Activated CD8-positive, alpha-beta T cell treated with anti-CD3 and anti-CD28 coated beads for 36 hours (primary cell): ENCODE results near the gene QSOX2. TPM values are rescaled to one million over a fixed set of nuclear protein-coding genes. Genes with fewer than 3 reads are reported as not detected.

Experiments used
- ATAC-seq: fragments of 200-7000 bp; cut with Tn5 transposase; one replicate; pipeline ENCODE4 v1.10.0; 2021; ENCODE audit warnings: mild to moderate bottlenecking, moderate library complexity
- CTCF ChIA-PET: fragments of 350-600 bp; sonication (Branson Sonifier 250); formaldehyde crosslinking; loops from one replicate; lab custom pipeline; 2021; ENCODE audit warnings: antibody characterized with exemption; lab: Charles Lee
- POLR2A ChIA-PET: fragments of 350-600 bp; sonication (Branson Sonifier 250); formaldehyde crosslinking; loops from one replicate; lab custom pipeline; 2021; ENCODE audit warnings: antibody characterized with exemption; lab: Charles Lee
- DNase-seq: peaks from one replicate; pipeline ENCODE4 v3.0.0-alpha.2; 2020
- H3K27ac Mint-ChIP-seq: one replicate; pipeline ENCODE4 v1.8.0; 2021; ENCODE audit warnings: mild to moderate bottlenecking, mixed read lengths
- H3K27me3 Mint-ChIP-seq: one replicate; pipeline ENCODE4 v1.8.0; 2021; ENCODE audit warnings: mixed read lengths
- H3K36me3 Mint-ChIP-seq: one replicate; pipeline ENCODE4 v1.8.0; 2021; ENCODE audit warnings: low read depth, mixed read lengths
- H3K4me1 Mint-ChIP-seq: one replicate; pipeline ENCODE4 v1.8.0; 2021; ENCODE audit warnings: low read depth, mixed read lengths
- H3K4me3 Mint-ChIP-seq: one replicate; pipeline ENCODE4 v1.8.0; 2021; ENCODE audit warnings: mild to moderate bottlenecking, moderate library complexity, mixed read lengths
- H3K9me3 Mint-ChIP-seq: one replicate; pipeline ENCODE4 v1.8.0; 2021; ENCODE audit warnings: mixed read lengths
- intact Hi-C: fragments of 100-400 bp; cut with micrococcal nuclease; formaldehyde crosslinking; loops from one replicate; pipeline ENCODE4 v1.10.0; 2022
- total RNA-seq, 2 experiments: library from RNA; stranded (reverse); gene quantifications; one replicate each; pipeline ENCODE4 v1.2.3, GENCODE V29; 2021
- TF ChIP-seq, protein P1 (sequence below): fragments of 200-600 bp; IDR thresholded peaks from one replicate; pipeline ENCODE4 v1.8.0; 2022; ENCODE audit warnings: antibody characterized with exemption, mild to moderate bottlenecking

Gene QSOX2
- total RNA-seq, 2 experiments from 2014 or later, result 21.0 to 21.5 TPM

GRCh38 chr9:136173648-136174290 is 71.8 kb downstream of the QSOX2 start:
- Mint-ChIP-seq H3K9me3 (no peaks in the 10 kb centered on the region), H3K4me1 (no peaks in the 10 kb centered on the region), H3K27me3 (peaks cover 7% of the 10 kb centered on the region), H3K27ac (no peak overlapping the region), H3K4me3 (no peak overlapping the region), H3K36me3 (no peaks in the 10 kb centered on the region)
- intact Hi-C loops, result no loop called here
- no peak for DNase-seq
- ChIA-PET CTCF (interaction anchor here (1.0 kb wide), 1 partner anchor 138 kb away, joined by 3 read pairs; no protein-coding TSS in a partner anchor), POLR2A (no interaction called here)
- ATAC-seq, result no peak
- TF ChIP-seq, protein P1, sequence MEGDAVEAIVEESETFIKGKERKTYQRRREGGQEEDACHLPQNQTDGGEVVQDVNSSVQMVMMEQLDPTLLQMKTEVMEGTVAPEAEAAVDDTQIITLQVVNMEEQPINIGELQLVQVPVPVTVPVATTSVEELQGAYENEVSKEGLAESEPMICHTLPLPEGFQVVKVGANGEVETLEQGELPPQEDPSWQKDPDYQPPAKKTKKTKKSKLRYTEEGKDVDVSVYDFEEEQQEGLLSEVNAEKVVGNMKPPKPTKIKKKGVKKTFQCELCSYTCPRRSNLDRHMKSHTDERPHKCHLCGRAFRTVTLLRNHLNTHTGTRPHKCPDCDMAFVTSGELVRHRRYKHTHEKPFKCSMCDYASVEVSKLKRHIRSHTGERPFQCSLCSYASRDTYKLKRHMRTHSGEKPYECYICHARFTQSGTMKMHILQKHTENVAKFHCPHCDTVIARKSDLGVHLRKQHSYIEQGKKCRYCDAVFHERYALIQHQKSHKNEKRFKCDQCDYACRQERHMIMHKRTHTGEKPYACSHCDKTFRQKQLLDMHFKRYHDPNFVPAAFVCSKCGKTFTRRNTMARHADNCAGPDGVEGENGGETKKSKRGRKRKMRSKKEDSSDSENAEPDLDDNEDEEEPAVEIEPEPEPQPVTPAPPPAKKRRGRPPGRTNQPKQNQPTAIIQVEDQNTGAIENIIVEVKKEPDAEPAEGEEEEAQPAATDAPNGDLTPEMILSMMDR, result no peak

GRCh38 chr9:136172412-136173079 is 73.1 kb downstream of the QSOX2 start:
- Mint-ChIP-seq H3K27me3 (peaks cover 7% of the 10 kb centered on the region), H3K9me3 (no peaks in the 10 kb centered on the region), H3K4me1 (no peaks in the 10 kb centered on the region), H3K27ac (no peak overlapping the region), H3K36me3 (no peaks in the 10 kb centered on the region), H3K4me3 (no peak overlapping the region)
- ChIA-PET CTCF (interaction anchor here (1.0 kb wide), 1 partner anchor 139 kb away, joined by 3 read pairs; no protein-coding TSS in a partner anchor), POLR2A (no interaction called here)
- ATAC-seq (no peak), DNase-seq (no peak)
- intact Hi-C loops, result no loop called here
- TF ChIP-seq, protein P1, result no peak

GRCh38 chr9:136171801-136172411 is 73.7 kb downstream of the QSOX2 start:
- ChIA-PET POLR2A (no interaction called here), CTCF (interaction anchor here (1.7 kb wide), 1 partner anchor 54 kb away, joined by 9 read pairs; no protein-coding TSS in a partner anchor)
- Mint-ChIP-seq H3K36me3 (no peaks in the 10 kb centered on the region), H3K9me3 (no peaks in the 10 kb centered on the region), H3K27me3 (peaks cover 7% of the 10 kb centered on the region), H3K4me3 (no peak overlapping the region), H3K4me1 (no peaks in the 10 kb centered on the region), H3K27ac (no peak overlapping the region)
- no peak for DNase-seq
- ATAC-seq, result no peak
- TF ChIP-seq, protein P1, result no peak
- intact Hi-C loops, result loop anchor here (2.0 kb wide), 1 partner anchor 111 kb away; no protein-coding TSS in a partner anchor

GRCh38 chr9:136171009-136171800 is 74.4 kb downstream of the QSOX2 start:
- no peak for ATAC-seq
- TF ChIP-seq, protein P1, result no peak
- Mint-ChIP-seq H3K27ac (no peak overlapping the region), H3K4me3 (no peak overlapping the region), H3K4me1 (no peaks in the 10 kb centered on the region), H3K9me3 (no peaks in the 10 kb centered on the region), H3K36me3 (no peaks in the 10 kb centered on the region), H3K27me3 (peaks cover 7% of the 10 kb centered on the region)
- ChIA-PET POLR2A (no interaction called here), CTCF (interaction anchor here (0.6 to 1.7 kb wide), 13 partner anchors 14 to 213 kb away, joined by 3 to 9 read pairs (median 3); no protein-coding TSS in a partner anchor)
- no peak for DNase-seq
- intact Hi-C loops, result loop anchor here (2.0 kb wide), 1 partner anchor 112 kb away; no protein-coding TSS in a partner anchor
